GM19193 (cell line): ENCODE measurements around the gene CWC27.

Experiments used
- POLR2A ChIP-seq: IDR thresholded peaks from 4 replicates; pipeline ENCODE4 v1.6.1; 2011; ENCODE audit not compliant: insufficient read depth, insufficient read length; ENCODE audit errors: extremely low read depth

Gene CWC27

DNA sequence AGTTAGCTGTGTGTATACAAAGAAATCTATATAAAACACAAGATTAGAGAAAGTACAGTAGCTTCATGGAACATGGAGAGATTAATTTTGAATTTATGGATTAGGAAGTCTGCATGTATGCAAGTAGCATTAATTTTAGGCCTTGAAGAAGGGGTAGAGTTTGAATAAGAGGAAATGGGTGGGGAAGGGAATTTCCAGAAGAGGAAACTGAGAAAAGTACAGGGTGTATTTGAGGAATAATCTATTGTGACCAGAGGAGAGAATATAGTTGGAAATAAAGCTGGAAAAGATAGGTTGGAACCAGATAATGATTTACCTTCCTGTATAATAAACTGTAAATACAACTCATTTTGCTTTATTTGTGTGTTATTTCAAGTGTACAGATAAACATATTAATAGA is 53.6 kb downstream of the CWC27 start:
- no peak for TF ChIP-seq POLR2A

DNA sequence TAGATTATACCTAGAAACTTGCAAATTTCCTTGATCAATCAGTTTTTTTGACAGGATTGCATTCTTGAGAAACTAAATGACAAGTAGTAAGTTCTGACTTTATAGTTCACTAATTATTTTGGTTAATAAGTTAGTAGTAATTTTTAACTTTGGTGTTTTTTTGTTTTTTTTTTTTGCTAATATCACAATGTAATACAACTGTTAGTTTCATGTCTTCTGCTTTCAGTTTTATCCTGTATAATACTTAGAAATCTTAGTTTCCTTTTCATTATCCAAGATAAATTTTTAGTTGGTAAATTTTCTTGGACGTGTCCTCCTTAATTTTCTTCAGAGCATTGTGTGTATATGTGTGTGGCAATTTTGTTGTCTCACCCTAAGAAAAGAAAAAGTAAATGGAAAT is 57.8 kb downstream of the CWC27 start:
- no peak for TF ChIP-seq POLR2A

DNA sequence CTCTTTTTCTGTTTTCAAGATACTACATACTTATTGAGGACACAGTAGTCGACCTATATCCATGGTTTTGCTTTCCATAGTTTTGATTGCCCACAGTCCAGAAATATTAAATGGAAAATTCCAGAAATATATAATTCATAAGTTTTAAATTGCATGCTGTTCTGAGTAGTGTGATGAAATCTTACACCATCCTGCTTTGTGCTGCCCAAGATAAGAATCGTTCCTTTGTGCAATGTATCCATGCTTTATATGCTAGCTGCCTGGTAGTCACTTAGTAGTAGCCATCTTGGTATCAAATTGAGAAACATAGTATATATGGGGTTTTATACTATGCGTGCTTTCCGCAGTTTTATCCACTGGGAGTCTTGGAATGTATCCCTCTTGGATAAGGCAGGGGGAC is 59.0 kb downstream of the CWC27 start:
- no peak for TF ChIP-seq POLR2A

DNA sequence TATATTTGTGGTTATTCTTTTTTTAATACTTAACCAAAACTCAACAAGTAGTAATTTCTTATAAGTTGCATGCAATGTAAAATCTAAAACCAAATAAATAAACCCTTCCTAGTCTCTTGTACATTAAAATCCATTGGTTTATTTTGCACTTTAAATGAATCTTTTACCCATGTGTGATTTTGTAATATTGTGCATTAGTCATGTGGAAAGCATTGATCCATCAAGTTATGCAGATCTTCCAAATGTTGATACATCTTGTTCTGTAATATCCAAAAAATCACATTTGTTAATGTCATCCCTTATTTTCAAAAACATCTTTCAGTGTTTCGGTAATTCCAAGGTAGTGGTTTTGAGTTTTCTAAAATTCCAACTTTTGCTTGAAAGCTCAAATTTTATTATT is 63.3 kb downstream of the CWC27 start:
- no peak for TF ChIP-seq POLR2A

DNA sequence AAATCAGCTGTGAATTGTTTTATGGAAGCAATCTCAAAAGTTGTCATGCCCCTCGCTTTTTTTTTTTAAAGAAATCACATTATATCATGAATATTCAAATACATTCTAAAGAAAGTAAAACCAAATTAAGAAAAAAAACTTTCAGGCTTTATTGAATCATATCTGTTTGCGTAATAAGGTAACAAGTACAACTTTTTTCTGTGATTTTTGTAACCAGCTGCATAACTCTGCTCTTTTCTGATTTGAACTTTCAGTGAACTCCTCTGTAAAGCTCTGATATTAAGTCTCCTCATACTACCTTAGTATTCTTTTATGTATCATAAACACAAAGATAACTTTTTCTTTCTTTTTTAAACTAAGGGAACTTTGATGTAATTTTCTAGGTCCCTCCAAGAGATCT is 65.3 kb downstream of the CWC27 start:
- TF ChIP-seq POLR2A = no peak

DNA sequence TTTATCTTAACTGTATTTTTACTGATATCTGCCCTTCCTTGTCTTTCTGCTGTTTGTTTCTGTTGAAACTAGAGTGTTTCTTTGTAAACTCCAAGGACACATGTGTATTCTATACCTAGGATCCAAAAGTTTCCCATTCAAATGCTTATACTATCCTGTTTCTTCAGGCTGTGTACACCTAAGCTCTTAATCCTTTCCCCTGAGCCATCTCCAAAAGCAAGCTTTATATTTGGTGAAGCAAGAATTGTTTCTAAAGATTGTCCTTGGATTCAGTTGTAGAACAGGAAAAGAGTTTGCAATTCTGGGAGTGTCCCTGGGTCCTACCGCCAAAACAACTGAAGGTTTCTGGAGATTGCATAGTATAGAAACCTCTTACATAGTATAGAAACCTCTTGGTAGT is 65.9 kb downstream of the CWC27 start:
- TF ChIP-seq POLR2A = no peak

DNA sequence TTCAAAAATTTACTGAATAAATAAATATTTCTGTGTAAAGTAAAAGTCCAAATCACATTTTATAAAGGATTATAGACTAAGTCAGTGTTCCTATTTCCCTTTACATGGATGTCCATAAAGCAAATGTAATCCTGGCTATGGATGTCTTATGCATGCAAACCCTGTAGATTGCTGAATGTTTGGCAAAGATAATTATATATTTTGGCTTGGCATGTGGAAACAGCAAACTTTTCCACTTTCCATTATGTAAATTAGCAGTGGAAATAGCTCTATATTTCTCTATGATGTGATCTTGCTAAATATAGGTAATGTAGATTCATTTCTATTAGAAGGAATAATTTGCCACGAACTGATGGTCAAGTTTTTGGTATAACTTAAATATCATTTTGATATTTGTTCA is 66.5 kb downstream of the CWC27 start:
- no peak for TF ChIP-seq POLR2A

DNA sequence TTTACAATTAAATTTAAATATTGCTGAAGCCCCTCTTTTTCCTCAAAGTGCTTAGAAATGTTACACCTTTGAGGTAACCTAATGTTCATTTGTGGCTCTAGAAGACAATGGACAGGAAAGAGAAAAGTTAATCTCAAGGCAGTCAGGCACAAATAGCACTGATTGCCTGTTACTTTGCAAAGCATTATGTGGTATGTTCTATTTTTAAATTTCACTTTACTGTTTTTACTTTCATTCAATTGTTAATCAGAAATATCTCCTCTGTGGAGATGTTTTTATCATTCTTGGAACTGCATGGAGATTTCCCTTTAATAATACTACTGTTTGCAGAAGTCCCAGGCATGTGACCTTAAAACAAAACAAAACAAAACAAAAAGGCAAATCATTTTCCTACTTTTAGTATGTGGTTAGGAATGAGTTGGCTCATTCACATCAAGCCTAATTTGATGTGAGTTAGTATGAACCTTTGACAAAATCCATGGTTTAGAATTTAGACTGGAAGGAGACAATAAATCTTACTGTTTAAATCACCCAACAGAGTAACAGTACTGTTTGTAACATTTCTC is 67.5 kb downstream of the CWC27 start:
- no peak for TF ChIP-seq POLR2A

DNA sequence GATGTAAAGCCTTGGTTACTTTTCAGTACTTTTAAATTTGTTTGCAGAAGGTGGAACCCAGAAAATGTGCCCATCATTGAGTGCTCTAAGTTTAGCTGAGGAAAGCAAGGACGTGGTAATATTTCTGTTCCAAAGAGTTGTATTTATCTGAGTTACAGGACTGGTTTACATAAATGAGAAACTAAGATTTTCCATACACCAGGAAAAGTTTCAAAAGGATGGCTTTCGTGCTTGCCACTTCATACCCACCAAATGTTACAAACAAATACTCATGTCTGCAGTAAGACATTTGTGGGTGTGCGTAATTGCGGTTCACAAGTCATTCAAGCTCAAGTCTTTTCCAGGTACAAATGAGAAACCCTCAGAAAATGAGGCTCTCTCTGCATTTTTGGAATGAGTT is 68.1 kb downstream of the CWC27 start:
- no peak for TF ChIP-seq POLR2A

DNA sequence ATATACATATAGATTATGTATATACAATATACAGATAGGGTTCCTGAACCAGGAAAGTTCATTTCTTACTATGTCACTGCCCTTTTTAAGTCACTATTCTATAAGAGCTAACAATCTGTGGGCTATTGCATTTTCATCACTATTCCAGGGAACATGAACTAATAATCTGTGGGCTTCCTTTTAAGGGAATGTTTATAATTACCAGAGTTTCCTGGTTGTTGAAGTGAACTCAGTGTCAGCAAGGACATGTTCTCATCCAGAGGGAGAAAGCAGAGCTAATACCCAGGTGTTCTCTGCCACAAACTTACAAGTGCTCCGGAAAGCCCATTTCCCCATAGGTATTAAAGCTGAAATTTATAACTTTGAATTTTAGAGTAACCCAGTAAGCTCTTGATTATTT is 69.6 kb downstream of the CWC27 start:
- TF ChIP-seq POLR2A = no peak

DNA sequence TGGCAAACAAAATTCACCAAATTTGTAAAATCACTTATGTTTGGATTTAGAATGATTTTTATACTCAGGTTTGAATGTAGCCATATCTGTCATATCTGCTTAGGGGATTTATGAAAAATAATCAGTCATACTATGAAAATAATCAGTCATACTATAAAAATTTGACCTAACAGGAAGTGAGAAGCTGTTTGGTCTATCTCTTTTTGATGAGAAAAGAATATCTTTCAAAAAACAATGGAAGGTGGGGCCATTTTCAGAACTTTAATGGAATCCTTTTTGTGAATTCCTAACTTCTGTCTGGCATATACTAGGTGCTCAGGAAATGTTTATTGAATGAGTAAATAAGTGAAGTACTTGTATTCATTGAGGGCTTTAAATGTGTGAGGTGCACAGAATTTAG is 70.1 kb downstream of the CWC27 start:
- no peak for TF ChIP-seq POLR2A

DNA sequence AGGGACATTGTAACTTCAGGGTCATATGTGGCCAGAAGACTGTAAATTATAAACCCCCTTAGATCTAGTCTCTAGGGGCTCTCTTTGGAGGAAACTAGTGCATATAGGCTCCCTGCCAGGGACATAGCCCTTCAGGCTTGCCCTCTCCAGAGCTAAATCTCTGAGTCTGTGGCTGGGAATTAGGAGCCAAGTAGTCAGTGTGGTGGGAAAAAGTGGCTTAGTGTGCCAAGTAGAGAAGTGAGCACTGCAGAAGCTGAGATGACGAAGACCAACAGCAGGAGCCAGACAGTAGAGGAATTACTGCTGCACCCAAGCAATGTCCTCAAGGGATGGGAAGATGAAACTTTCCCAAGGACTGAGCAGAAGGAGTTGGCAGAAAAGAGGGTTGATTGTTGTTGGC is 71.2 kb downstream of the CWC27 start:
- TF ChIP-seq POLR2A = no peak

DNA sequence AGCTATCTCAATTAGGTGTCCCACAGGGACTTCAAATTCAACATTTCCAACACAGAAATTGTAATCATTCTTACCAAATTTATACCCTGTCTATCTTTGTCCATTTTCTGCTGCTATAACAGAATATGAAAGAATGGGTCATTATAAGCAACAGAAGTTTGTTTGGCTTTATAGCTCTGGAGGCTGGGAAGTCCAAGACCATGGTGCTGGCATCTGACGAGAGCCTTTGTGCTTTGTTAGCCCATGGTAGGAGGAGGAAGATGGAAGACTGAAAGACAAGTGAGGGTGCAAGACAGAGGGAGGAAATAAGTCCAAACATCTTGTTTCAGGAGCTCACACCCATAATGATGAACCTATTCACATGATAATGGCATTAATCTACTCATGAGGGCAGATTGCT is 72.2 kb downstream of the CWC27 start:
- TF ChIP-seq POLR2A = no peak

DNA sequence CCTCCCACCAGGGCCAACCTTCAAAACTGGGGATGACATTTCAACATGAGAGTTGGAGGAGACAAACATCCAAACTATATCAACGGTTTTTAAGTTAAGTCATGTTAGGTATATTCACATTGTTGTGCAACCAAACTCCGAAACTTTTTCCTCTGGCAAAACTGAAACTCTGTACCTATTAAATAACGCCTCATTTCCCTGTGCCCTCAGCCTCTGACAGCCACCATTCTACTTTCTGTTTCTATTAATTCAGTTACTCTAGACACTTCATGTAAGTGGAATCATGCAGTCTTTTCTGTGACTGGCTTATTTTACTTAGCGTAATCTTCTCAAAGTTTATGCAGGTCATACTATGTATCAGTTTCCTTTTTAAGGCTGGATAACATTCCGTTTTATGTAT is 85.0 kb downstream of the CWC27 start:
- TF ChIP-seq POLR2A = no peak

DNA sequence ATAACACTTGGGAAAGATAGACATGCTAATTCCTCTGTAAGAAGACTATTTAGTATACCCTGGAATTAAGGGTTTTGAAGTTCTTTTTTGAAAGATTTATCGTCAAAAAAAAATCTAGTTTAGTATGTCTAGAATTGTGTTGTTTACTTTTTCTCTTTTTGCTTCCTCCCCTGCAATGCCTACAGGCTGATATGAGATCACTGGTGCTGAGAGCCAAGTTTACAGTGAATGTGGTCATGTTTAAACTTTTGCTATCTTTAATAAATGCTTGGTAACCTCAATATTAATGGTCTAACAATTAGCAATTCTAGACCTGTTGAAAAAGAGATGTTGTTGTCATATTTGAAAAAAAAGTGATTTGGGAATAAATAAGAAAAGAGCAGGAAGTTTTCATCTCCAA is 86.1 kb downstream of the CWC27 start:
- no peak for TF ChIP-seq POLR2A

DNA sequence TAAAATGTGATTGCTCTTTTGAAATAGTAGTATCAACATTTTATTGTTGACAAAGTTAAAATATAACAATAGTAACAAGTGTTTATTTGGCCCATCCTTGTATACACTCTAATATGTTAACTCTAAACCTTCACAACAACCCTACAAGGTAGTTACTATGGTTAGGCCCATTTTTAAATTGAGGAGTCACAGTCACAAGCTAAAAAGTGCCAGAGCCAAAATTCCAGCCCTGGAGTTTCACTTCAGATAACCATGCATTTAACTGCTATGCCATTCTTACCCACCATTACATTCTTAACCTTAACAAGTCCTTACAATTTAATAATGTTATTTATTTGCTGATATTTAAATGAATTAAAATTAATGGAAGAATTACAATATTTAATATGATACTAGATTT is 91.2 kb downstream of the CWC27 start:
- no peak for TF ChIP-seq POLR2A

DNA sequence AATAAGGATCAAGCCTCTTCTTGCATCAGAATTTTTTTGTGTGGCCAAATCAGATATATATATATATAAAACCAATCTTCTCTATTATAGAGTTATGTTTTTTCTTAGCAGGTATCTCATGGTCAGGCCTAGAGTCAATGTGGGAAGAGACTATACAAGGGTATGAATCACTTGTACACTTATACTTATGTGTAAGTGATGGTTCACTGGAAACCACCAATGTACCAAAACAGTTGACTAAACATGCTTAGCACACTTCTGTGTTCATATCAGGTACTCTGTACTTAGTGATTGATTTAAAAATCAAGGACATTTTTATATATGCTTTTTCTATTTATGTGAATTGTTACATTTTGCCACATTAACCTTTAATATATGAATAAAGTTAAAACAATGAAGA is 92.6 kb downstream of the CWC27 start:
- TF ChIP-seq POLR2A = no peak
